Stimulated activated effector memory CD8-positive, alpha-beta T cell treated with anti-CD3 and anti-CD28 coated beads, Interleukin-12 subunit alpha, Interleukin-12 subunit beta, amount 100 ng/mL, for 72 hours (primary cell): ENCODE measurements around the gene DMAC2.
"Not testable (repeated sequence)": the region's sequence is repeated elsewhere in the genome, so short reads cannot be mapped to it uniquely, and the experiment has no call there.

Experiments
- ATAC-seq: fragments of 150-1000 bp; cut with Tn5 transposase; 2 replicates; pipeline ENCODE4 v1.10.0; 2021
- DNase-seq, 2 donors: peaks; one replicate each; pipeline ENCODE4 v3.0.0; 2021 to 2022; ENCODE audit warnings: low spot score in 2 of 2
- H3K27ac Mint-ChIP-seq: one replicate; pipeline ENCODE4 v1.8.0; 2022; ENCODE audit warnings: mild to moderate bottlenecking, mixed read lengths
- H3K36me3 Mint-ChIP-seq: one replicate; pipeline ENCODE4 v1.8.0; 2022; ENCODE audit warnings: mild to moderate bottlenecking, mixed read lengths
- H3K4me1 Mint-ChIP-seq: one replicate; pipeline ENCODE4 v1.8.0; 2022; ENCODE audit warnings: mixed read lengths
- H3K4me3 Mint-ChIP-seq: one replicate; pipeline ENCODE4 v1.8.0; 2022; ENCODE audit warnings: mild to moderate bottlenecking, mixed read lengths
- H3K9me3 Mint-ChIP-seq: one replicate; pipeline ENCODE4 v1.8.0; 2022; ENCODE audit warnings: mixed read lengths

DMAC2 gene

DNA sequence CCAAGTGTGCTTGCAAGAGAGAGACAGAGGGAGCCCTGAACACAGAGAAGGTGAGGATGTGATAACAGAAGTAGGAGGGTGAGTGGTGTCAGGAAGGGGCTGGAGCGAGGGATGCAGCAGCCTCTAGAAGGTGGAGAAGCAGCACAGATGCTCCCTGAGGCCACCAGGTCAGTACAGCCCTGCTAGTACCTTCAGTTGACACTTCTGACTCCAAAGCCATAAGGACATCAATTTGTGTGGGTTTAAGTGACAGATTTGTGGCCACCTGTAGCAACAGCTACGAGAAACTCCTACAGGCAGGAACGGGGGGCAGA is 10.1 kb upstream of the DMAC2 start:
- ATAC-seq (peak; percentile 42), DNase-seq (no peak)
- H3K4me1 Mint-ChIP-seq = peaks cover 10% of the 10 kb centered on the region
- H3K4me3 Mint-ChIP-seq = peak overlapping the region; percentile 69
- peaks cover 5% of the 10 kb centered on the region for H3K36me3 Mint-ChIP-seq
- H3K9me3 Mint-ChIP-seq = no peaks in the 10 kb centered on the region
- peak overlapping the region; percentile 68 for H3K27ac Mint-ChIP-seq

DNA sequence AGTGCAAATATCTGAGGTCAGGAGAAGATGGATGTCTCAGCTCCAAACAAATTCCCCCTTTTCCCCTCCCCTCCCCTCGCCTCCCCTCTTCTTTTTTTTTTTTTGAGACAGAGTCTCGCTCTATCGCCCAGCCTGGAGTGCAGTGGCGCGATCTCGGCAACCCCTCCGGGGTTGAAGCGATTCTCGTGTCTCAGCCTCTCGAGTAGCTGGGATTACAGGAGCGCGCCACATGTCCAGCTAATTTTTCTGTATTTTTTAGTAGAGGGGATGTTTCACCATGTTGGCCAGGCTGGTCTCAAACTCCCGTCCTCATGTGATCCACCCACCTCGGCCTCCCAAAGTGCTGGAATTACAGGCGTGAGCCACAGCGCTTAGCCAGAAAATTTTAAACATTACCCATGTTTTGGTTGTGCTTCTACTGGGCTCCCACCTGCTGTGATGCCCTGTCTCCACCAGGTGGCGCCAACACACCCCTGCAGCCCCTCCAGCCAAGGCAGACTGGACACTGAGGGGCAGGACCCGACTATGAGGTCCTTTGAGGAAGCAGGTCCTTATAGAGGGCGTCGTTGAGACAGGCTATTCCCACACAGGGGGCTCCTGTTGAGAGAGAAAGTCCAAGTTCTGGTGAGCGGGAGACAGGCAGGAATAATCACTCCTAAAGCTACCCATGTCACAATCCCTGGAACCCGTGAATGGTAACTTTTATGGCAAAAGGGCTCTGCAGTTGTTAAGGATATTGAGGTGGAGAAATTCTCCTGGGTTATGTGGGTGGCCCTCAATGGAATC is 9.6 kb upstream of the DMAC2 start:
- H3K36me3 Mint-ChIP-seq = peaks cover 5% of the 10 kb centered on the region
- H3K27ac Mint-ChIP-seq = peak overlapping the region; percentile 68
- H3K4me1 Mint-ChIP-seq = peaks cover 10% of the 10 kb centered on the region
- no peaks in the 10 kb centered on the region for H3K9me3 Mint-ChIP-seq
- peak overlapping the region; percentile 69 for H3K4me3 Mint-ChIP-seq
- DNase-seq = peak; percentile 76 to 89
- peak; percentile 87 for ATAC-seq

DNA sequence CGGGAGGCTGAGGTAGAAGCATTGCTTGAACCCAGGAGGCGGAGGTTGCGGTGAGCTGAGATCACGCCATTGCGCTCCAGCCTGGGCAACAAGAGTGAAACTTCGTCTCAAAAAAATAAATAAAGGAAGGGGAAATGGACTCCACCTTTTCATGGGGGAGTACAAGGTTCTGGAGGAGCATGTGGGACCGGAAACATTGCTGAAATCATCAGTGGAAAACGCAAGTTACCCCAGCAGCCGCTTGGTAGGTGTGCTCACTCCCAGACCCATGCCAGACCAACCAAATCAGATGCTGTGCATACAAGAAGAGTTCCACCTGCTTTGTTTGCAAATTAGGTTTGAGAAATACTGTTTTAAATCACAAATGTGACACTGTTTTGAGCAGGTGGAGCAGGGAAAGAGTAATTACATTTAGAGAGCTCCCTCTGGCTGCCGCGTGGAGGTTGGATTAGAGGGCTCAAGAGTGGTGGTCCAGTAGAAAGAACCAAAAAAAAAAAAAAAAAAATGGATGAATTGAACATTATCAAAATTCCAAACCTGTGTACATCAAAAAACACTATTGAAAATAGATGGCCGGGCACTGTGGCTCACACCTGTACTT is 8.1 kb upstream of the DMAC2 start:
- peaks cover 10% of the 10 kb centered on the region for H3K4me1 Mint-ChIP-seq
- ATAC-seq = no peak
- no peaks in the 10 kb centered on the region for H3K9me3 Mint-ChIP-seq
- no peak for DNase-seq
- no peak overlapping the region for H3K27ac Mint-ChIP-seq
- H3K36me3 Mint-ChIP-seq = peaks cover 5% of the 10 kb centered on the region
- H3K4me3 Mint-ChIP-seq = no peak overlapping the region

DNA sequence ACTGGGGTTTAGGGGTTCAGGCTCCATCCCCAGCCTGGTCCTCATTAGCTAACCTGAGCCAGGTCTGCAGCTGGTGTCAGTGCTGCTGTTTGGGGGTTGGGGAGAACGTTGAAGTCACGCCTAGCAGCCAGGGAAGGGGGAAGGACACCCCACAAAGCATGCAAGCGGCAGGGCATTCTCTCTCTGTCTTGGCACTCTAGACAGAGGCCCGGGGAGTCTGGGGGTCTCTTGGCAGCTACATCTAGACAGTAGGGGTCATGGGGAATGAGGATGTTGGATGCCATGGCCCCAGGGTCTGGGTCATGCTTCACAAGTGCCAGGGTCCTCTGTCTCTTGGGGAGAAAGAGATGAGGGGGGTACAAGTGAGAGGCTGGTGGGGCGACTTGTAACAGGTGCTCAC is 5.9 kb upstream of the DMAC2 start:
- no peak for DNase-seq
- Mint-ChIP-seq H3K27ac (no peak overlapping the region), H3K4me1 (peaks cover 10% of the 10 kb centered on the region), H3K9me3 (no peaks in the 10 kb centered on the region), H3K36me3 (peaks cover 5% of the 10 kb centered on the region), H3K4me3 (no peak overlapping the region)
- no peak for ATAC-seq

DNA sequence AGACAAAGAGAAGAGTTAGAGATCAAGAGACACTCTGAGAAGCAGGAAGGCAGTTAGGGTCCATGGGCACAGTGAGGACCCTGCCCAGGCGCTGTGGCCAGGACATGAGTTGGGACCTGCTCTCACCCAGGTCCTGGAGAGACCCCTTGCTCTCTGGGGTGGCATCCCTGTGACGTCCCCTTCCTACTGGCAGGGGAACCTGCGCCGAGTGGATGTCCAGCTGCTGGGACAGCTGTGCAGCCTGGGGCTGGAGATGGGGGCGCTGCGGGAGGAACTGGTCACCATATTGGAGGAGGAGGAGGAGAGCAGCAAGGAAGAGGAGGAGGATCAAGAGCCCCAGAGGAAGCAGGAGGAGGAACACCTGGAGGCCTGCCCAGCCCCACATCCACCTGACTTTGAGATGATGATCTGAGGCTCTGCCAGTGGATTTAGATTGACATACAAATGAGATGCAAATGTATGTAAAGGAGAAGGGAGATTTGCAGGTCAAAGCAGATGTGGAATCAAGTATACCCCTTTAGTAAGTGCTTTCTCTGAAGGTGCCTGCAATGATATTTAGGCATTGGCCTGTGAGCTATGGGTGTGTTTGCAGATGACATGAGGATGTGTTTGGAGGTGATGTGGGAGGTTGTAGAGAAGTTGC is 4.2 kb upstream of the DMAC2 start:
- Mint-ChIP-seq H3K4me3 (no peak overlapping the region), H3K9me3 (no peaks in the 10 kb centered on the region), H3K4me1 (no peaks in the 10 kb centered on the region), H3K27ac (no peak overlapping the region), H3K36me3 (no peaks in the 10 kb centered on the region)
- DNase-seq = no peak
- ATAC-seq = no peak

DNA sequence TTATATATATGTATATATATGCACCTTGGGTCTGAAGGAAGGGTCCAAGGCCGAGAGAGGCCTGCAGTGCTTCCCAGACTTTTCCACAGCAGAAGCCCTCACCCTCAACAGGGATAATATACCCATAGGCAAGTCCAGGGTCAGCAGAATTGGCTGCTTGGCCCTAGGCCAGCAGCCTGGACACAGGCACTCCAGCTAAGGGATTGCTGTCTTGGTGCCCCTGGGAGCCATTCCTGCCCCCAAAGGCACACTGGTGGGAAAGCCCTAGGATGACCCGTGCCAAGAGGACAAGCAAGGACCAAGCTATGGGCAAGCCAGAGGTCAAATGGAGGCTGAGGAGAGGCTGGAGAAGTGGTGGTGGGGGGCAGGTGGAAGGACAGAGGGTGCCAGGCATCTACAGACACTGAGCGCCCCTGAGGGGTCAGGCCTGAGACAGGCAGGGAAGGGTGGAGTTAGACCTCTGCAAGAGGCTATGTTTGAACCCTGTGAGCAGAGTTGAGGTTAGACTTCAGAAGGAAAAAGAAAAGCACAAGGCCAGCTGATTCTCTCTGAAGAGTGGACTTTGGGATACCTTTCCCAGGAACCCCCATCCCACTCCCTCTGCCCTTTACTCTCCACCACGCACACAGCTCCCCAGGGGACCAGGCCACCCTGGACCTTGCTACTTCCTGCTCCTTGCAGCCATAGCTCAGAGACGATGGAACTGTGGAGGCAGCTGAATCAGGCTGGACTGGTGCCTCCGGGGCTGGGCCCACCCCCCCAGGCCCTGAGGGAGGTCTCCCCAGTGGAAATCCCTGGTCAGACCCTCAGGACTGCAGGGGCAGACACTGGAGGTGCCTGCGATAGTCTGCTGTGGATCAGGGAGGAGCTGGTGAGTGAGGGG is 3.0 kb upstream of the DMAC2 start, which contains the start of gene ERICH4:
ERICH4 (plus strand) TSS at position 684 of the 883 bp plus-strand sequence; CDS start at position 698, 14 bp downstream.
- H3K4me3 Mint-ChIP-seq = no peak within 1 kb of the TSS
- H3K9me3 Mint-ChIP-seq = no peaks in the 10 kb centered on the region
- peaks cover 3% of the 10 kb centered on the region for H3K36me3 Mint-ChIP-seq
- H3K4me1 Mint-ChIP-seq = peaks cover 3% of the 10 kb centered on the region
- H3K27ac Mint-ChIP-seq = peak within 1 kb of the TSS; percentile 23
- ATAC-seq (no peak), DNase-seq (no peak)

DNA sequence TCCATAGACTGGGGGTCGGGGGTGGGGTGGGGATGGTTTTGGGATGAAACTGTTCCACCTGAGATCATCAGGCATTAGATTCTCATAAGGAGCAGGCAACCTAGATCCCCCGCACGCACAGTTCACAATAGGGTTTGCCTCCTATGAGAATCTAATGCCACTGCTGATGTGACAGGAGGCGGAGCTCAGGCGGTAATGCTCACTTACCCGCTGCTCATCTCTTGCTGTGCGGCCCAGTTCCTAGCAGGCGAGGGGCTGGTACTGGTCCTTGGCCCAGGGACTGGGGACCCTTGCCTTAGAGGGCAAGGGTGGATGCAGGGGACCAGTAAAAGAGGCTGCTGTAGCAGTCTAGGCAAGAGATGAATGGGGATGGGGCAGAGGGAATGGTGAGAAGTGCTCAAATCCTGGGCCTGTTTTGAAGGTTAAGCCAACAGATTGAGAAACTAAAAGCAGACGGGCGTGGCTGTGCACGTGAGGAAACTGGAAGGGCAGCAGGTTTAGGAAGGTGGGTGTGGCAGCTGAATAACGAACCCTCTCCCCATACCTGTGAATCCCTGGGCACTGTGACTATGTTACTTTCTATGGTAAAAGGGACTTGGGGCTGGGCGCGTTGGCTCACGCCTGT is 1.7 kb upstream of the DMAC2 start:
- H3K9me3 Mint-ChIP-seq = no peaks in the 10 kb centered on the region
- DNase-seq (no peak), ATAC-seq (no peak)
- H3K27ac Mint-ChIP-seq = no peak overlapping the region
- no peak overlapping the region for H3K4me3 Mint-ChIP-seq
- H3K4me1 Mint-ChIP-seq = peaks cover 6% of the 10 kb centered on the region
- H3K36me3 Mint-ChIP-seq = peaks cover 16% of the 10 kb centered on the region

DNA sequence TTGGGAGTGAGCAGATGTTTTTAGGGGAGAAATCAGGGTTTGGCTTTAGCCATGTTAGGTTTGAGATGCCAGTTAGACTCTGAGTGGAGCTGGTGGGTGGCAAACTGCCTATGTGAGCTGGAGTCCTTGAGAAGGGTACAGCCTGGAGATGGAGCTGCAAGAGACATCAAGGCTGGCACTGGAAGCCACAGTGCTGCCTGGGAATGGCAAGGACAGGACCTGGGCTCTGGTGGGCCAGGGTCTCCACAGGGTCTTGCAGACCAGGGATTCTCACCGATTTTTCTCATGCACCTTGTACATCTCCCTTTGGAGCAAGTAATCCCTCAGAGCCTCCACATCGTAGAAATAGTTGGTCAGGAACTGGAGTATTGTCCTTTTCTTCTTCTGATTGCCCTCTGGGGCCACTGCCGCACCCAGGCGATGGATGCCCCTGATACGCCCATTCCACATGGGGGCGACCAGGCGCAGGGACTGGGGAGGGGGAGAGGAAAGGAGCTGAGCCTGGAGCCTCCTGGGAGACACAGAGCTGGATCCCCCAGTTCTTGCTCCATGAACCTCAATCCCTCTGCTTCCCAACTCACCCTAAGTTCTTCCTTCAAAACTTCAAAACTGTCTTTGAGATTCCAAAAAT is 1.7 kb downstream of the DMAC2 start:
- no peaks in the 10 kb centered on the region for H3K9me3 Mint-ChIP-seq
- no peak overlapping the region for H3K4me3 Mint-ChIP-seq
- DNase-seq (no peak), ATAC-seq (no peak)
- H3K4me1 Mint-ChIP-seq = peaks cover 6% of the 10 kb centered on the region
- H3K36me3 Mint-ChIP-seq = peaks cover 36% of the 10 kb centered on the region
- no peak overlapping the region for H3K27ac Mint-ChIP-seq

DNA sequence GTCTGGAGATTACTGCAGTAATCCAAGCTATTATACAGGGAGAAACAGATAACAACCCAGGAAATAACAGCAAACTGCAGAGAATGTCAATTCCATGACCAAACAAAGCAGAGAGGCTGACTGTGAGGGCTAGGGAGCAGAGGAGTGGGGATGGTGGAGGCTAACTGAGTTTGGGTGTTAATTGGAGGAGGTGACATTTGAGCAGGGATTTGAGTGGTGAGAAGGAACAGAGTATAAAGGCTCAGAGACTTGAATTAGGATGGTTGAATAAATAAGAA is 3.1 kb downstream of the DMAC2 start:
- ATAC-seq (no peak), DNase-seq (no peak)
- H3K27ac Mint-ChIP-seq = no peak overlapping the region
- H3K36me3 Mint-ChIP-seq = peaks cover 51% of the 10 kb centered on the region
- H3K4me1 Mint-ChIP-seq = peaks cover 14% of the 10 kb centered on the region
- H3K9me3 Mint-ChIP-seq = no peaks in the 10 kb centered on the region
- H3K4me3 Mint-ChIP-seq = no peak overlapping the region

DNA sequence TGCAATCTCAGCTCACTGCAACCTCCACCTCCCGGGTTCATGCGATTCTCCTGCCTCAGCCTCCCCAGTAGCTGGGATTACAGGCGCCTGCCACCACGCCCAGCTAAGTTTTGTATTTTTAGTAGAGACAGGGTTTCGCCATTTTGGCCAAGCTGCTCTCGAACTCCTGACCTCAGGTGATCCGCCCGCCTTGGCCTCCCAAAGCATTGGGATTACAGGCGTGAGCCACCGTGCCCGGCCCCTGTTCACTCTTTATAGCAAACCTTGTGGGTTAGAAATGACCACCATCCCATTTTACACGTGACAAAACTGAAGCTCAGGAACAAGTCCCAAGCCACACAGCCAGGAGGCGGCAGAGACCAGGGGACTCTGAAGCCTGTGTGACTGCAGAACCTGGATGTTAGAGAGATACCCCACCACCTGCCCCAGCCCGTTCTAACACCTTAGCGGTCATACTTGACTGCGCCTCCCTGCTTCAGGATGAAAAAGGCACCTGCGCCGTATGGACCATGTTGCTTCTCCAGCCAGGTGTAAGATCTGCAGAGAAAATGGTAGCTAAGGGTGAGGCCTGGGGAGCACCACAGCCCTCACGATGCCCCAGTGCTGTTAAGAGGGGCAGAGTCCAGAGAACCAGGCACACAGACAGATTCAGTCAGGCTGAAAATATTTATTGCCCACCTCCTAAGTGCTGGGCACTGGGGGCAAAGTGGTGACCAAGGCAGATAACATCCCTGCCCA is 3.6 kb downstream of the DMAC2 start:
- H3K4me1 Mint-ChIP-seq = peaks cover 19% of the 10 kb centered on the region
- ATAC-seq (no peak), DNase-seq (no peak)
- H3K36me3 Mint-ChIP-seq = peaks cover 56% of the 10 kb centered on the region
- no peak overlapping the region for H3K4me3 Mint-ChIP-seq
- no peak overlapping the region for H3K27ac Mint-ChIP-seq
- H3K9me3 Mint-ChIP-seq = no peaks in the 10 kb centered on the region

DNA sequence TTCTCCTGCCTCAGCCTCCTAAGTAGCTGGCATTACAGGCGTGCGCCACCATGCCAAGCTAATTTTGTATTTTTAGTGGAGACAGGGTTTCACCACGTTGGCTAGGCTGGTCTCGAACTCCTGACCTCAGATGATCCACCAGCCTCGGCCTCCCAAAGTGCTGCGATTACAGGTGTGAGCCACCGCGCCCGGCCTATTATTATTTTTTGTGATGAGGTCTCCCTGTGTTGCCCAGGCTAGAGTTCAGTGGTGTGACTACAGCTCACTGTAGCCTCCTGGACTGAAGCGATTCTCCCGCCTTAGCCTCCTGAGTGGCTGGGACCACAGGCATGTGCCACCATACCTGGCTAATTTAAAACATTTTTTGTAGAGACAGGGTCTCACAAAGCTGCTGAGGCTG is 4.3 kb downstream of the DMAC2 start:
- not testable (repeated sequence) for H3K27ac Mint-ChIP-seq, ATAC-seq, DNase-seq, H3K9me3 Mint-ChIP-seq, H3K4me3 Mint-ChIP-seq
- peaks cover 22% of the 10 kb centered on the region for H3K4me1 Mint-ChIP-seq
- peaks cover 58% of the 10 kb centered on the region for H3K36me3 Mint-ChIP-seq

DNA sequence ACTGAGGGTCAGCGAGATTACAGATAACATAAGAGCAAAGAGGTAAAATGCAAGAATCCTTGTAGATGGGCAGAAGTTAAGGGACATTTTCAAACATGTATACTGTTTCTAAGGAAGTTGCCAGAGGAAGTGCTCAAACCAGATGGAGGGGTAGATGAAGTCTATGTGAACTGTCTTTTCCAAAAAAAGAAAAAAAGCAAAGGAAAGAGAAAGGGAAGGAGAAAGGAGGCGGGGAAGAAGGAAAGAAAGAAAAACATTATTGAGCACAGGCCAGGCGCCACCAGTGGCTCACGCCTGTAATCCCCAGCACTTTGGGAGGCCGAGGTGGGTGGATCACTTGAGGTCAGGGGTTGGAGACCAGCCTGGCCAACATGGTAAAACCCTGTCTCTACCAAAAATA is 5.3 kb downstream of the DMAC2 start:
- no peaks in the 10 kb centered on the region for H3K9me3 Mint-ChIP-seq
- DNase-seq = no peak
- ATAC-seq = no peak
- no peak overlapping the region for H3K27ac Mint-ChIP-seq
- H3K4me1 Mint-ChIP-seq = peaks cover 22% of the 10 kb centered on the region
- no peak overlapping the region for H3K4me3 Mint-ChIP-seq
- peaks cover 64% of the 10 kb centered on the region for H3K36me3 Mint-ChIP-seq

DNA sequence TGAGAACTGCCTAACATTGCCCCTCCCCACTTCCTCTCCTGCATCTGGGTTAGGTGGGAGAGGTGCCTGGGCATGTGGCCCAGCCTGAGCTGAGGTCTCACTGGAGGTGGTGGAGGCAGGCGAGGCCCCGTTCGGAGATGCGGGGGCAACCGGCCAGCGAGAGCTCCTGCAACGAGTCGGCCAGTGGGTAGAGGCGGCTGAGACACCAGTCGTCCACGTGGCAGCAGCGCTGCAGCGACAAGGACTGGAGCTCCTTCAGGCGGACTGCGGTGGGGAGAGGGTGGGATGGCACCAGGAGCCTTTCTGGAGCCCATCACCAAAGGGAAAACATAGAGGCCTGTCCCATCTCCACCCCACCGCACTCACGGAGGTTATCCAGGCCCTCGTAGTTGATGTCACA is 6.5 kb downstream of the DMAC2 start:
- ATAC-seq = no peak
- no peak overlapping the region for H3K4me3 Mint-ChIP-seq
- H3K4me1 Mint-ChIP-seq = peaks cover 35% of the 10 kb centered on the region
- peaks cover 70% of the 10 kb centered on the region for H3K36me3 Mint-ChIP-seq
- H3K9me3 Mint-ChIP-seq = no peaks in the 10 kb centered on the region
- DNase-seq = no peak
- no peak overlapping the region for H3K27ac Mint-ChIP-seq
